Stomach (tissue), 9 donors: ENCODE results near the gene SFRP5. TPM values are rescaled to one million over a fixed set of nuclear protein-coding genes. Genes with fewer than 3 reads are reported as not detected.

ENCODE experiments used
- DNase-seq, 2 donors: peaks; one replicate each; pipeline versions ENCODE4 v3.0.0 to v3.0.0-alpha.2; 2013 to 2019
- H3K27ac ChIP-seq, 5 donors: fragments of 200-600 bp in 4 of 5; sonication (generic) in 4 of 5; one replicate each; pipeline ENCODE4 v1.5.1; 2013 to 2019; ENCODE audit warnings: mild to moderate bottlenecking in 1 of 5, moderate library complexity in 1 of 5
- H3K27me3 ChIP-seq, 3 donors: fragments of 200-600 bp; sonication (generic); one replicate each; pipeline ENCODE4 v1.5.1; 2017 to 2019; ENCODE audit warnings: mixed run types in 1 of 3
- H3K36me3 ChIP-seq, 4 donors: fragments of 200-600 bp; sonication (generic); 1 replicate in 3 of 4; 2 replicates in 1 of 4; pipeline ENCODE4 v1.5.1; 2016 to 2019
- H3K4me1 ChIP-seq, 4 donors: fragments of 200-600 bp; sonication (generic); one replicate each; pipeline ENCODE4 v1.5.1; 2016 to 2019
- H3K4me3 ChIP-seq, 4 donors: fragments of 200-600 bp; sonication (generic) in 3 of 4; one replicate each; pipeline ENCODE4 v1.5.1; 2016 to 2019; ENCODE audit warnings: mild to moderate bottlenecking in 1 of 4
- H3K9me3 ChIP-seq, 4 donors: fragments of 200-600 bp; sonication (generic); one replicate each; pipeline ENCODE4 v1.5.1; 2016 to 2019
- CTCF ChIP-seq, 7 experiments: fragments of 450-650 bp in 4 of 7; fragments of 200-600 bp in 3 of 7; sonication (generic) in 3 of 7; IDR thresholded peaks; one replicate each; pipeline ENCODE4 v1.5.1; 2016 to 2019; ENCODE audit warnings: antibody characterized with exemption in 7 of 7, control low read depth in 2 of 7, mild to moderate bottlenecking in 1 of 7
- EP300 ChIP-seq: sonication (generic); formaldehyde crosslinking; IDR thresholded peaks from one replicate; pipeline ENCODE4 v1.6.1; 2017; ENCODE audit warnings: antibody characterized with exemption
- POLR2A ChIP-seq, 4 donors: fragments of 450-650 bp; IDR thresholded peaks; one replicate each; pipeline ENCODE4 v1.6.1; 2016; ENCODE audit warnings: antibody characterized with exemption in 4 of 4, control low read depth in 2 of 4, mild to moderate bottlenecking in 1 of 4, moderate library complexity in 1 of 4
- POLR2AphosphoS5 ChIP-seq, 3 donors: sonication (generic); formaldehyde crosslinking; IDR thresholded peaks; one replicate each; pipeline ENCODE4 v1.6.1; 2016; ENCODE audit warnings: antibody characterized with exemption in 3 of 3
- WGBS, 5 donors: extraction: QIAGEN DNeasy Blood & Tissue Kit in 3 of 5; methylation state at CpG; one replicate each; pipeline versions ENCODE4 v1.1.5 to v1.1.7; 2013 to 2018; 5-methylcytosine and 5-hydroxymethylcytosine counted together
- intact Hi-C: fragments of 100-400 bp; cut with DNase I; formaldehyde crosslinking; loops from one replicate; pipeline ENCODE4 v1.15.1; 2023; ENCODE audit warnings: low total_unique reads
- polyA plus RNA-seq, 3 donors: library from polyadenylated mRNA; stranded (reverse); fragments of 200-250 nt; gene quantifications; one replicate each; pipeline ENCODE4 v1.2.3, GENCODE V29; 2013
- total RNA-seq, 5 donors: library from RNA; depleted of rRNA; stranded (reverse); fragments of >200 nt; gene quantifications; one replicate each; pipeline versions ENCODE4 v1.1.0 to v1.2.3, GENCODE V29; 2014 to 2016
- donor health status: healthy with polysubstance abuse.
- donor health status: Bipolar disorder and iron deficiency.
- donor health status: healthy.

SFRP5 gene
- total and polyA plus RNA-seq, 8 donors = 0.45 to 8.4 (median 2.1) TPM; not detected in 1

GRCh38 chr10:97718178-97718577 lies 53.6 kb downstream of the SFRP5 start:
- H3K27ac ChIP-seq = peak overlapping the region; percentile 21 to 96 (median 75)
- WGBS, 5 donors = 41 to 55% (median 51%) methylated on average over 6 of the region's 6 CpGs
- H3K9me3 ChIP-seq = no peaks in the 10 kb centered on the region
- peaks cover 0 to 10% (median 6%) of the 10 kb centered on the region in 4 donors for H3K36me3 ChIP-seq
- no peak overlapping the region for H3K4me3 ChIP-seq
- intact Hi-C loops = no loop called here
- no peaks in the 10 kb centered on the region for H3K27me3 ChIP-seq
- DNase-seq = peak in 1 of 2 donors; percentile 61
- TF ChIP-seq CTCF (IDR thresholded peaks at IDR 0.05) = no peak
- no peak for TF ChIP-seq POLR2AphosphoS5 (IDR thresholded peaks at IDR 0.05)
- TF ChIP-seq EP300 = no peak
- TF ChIP-seq POLR2A (IDR thresholded peaks at IDR 0.05) = no peak
- H3K4me1 ChIP-seq = peaks cover 33 to 70% (median 54%) of the 10 kb centered on the region in 4 donors

GRCh38 chr10:97717627-97718026 lies 54.2 kb downstream of the SFRP5 start:
- TF ChIP-seq EP300 (no peak), POLR2A (IDR thresholded peaks at IDR 0.05) (no peak), POLR2AphosphoS5 (IDR thresholded peaks at IDR 0.05) (no peak), CTCF (IDR thresholded peaks at IDR 0.05) (no peak)
- WGBS, 5 donors = 90 to 92% (median 92%) methylated on average over 7 of the region's 7 CpGs
- H3K27ac ChIP-seq = peak overlapping the region in 4 of 5 donors; percentile 68 to 96 (median 79)
- H3K4me1 ChIP-seq = peaks cover 38 to 75% (median 58%) of the 10 kb centered on the region in 4 donors
- no peak for DNase-seq
- H3K4me3 ChIP-seq = no peak overlapping the region
- H3K36me3 ChIP-seq = peaks cover 0 to 10% (median 6%) of the 10 kb centered on the region in 4 donors
- no peaks in the 10 kb centered on the region for H3K9me3 ChIP-seq
- no peaks in the 10 kb centered on the region for H3K27me3 ChIP-seq
- intact Hi-C loops = no loop called here

Other genes with a start within 250 kb of the SFRP5 start
- not detected for gene ANKRD2, start 199.2 kb downstream of the SFRP5 start, total RNA-seq
- gene ANKRD2, start 199.2 kb downstream of the SFRP5 start, polyA plus RNA-seq = 1 to 10 TPM in 1 of 3 donors, under 1 TPM in 2; 0.25 to 9.9 (median 0.68) TPM
- gene HOGA1, start 187.6 kb downstream of the SFRP5 start, total RNA-seq = not detected
- under 1 TPM in 1 of 3 donors, not detected in 2; 0.38 TPM for gene HOGA1, start 187.6 kb downstream of the SFRP5 start, polyA plus RNA-seq
- not detected for gene C10orf62, start 182.3 kb downstream of the SFRP5 start, total RNA-seq
- not detected for gene C10orf62, start 182.3 kb downstream of the SFRP5 start, polyA plus RNA-seq
- 10 to 100 TPM in 1 of 5 donors, 1 to 10 TPM in 1, not detected in 3; 5.5 to 19.8 TPM for gene MORN4, start 138.5 kb downstream of the SFRP5 start, total RNA-seq
- 10 to 100 TPM in 1 of 3 donors, 1 to 10 TPM in 2; 4.3 to 12.4 (median 6.8) TPM for gene MORN4, start 138.5 kb downstream of the SFRP5 start, polyA plus RNA-seq
- 10 to 100 TPM in 4 of 5 donors, 1 to 10 TPM in 1; 9.1 to 13.6 (median 10.5) TPM for gene PI4K2A, start 131.3 kb downstream of the SFRP5 start, total RNA-seq
- gene PI4K2A, start 131.3 kb downstream of the SFRP5 start, polyA plus RNA-seq = 1 to 10 TPM; 4.2 to 8.8 (median 7.8) TPM
- gene AVPI1, start 84.8 kb downstream of the SFRP5 start, total RNA-seq = 10 to 100 TPM in 4 of 5 donors, 1 to 10 TPM in 1; 2.3 to 24.6 (median 12.1) TPM
- 10 to 100 TPM; 16.7 to 38.2 (median 23.5) TPM for gene AVPI1, start 84.8 kb downstream of the SFRP5 start, polyA plus RNA-seq
- 10 to 100 TPM in 3 of 5 donors, 1 to 10 TPM in 2; 8.8 to 21.0 (median 12.7) TPM for gene MARVELD1, start 58.3 kb downstream of the SFRP5 start, total RNA-seq
- gene MARVELD1, start 58.3 kb downstream of the SFRP5 start, polyA plus RNA-seq = 10 to 100 TPM in 1 of 3 donors, 1 to 10 TPM in 2; 5.7 to 13.6 (median 8.4) TPM
- gene ZFYVE27, start 34.9 kb downstream of the SFRP5 start, total RNA-seq = 10 to 100 TPM in 4 of 5 donors, 1 to 10 TPM in 1; 6.7 to 77.1 (median 25.2) TPM
- 10 to 100 TPM in 1 of 3 donors, 1 to 10 TPM in 2; 4.3 to 16.3 (median 7.6) TPM for gene ZFYVE27, start 34.9 kb downstream of the SFRP5 start, polyA plus RNA-seq
- gene GOLGA7B, start 77.8 kb upstream of the SFRP5 start, total RNA-seq = 1 to 10 TPM in 2 of 5 donors, under 1 TPM in 3; 0.45 to 1.8 (median 0.72) TPM
- 1 to 10 TPM in 1 of 3 donors, under 1 TPM in 2; 0.31 to 2.8 (median 0.93) TPM for gene GOLGA7B, start 77.8 kb upstream of the SFRP5 start, polyA plus RNA-seq